ELR (cell line): Measurements from ENCODE around the gene WDR75.
"Not testable (repeated sequence)": the region's sequence is repeated elsewhere in the genome, so short reads cannot be mapped to it uniquely, and the experiment has no call there.

ENCODE experiments used
- DNase-seq: peaks from one replicate; pipeline ENCODE4 v3.0.0-alpha.2; 2015; ENCODE audit warnings: low read depth

Gene WDR75

DNA sequence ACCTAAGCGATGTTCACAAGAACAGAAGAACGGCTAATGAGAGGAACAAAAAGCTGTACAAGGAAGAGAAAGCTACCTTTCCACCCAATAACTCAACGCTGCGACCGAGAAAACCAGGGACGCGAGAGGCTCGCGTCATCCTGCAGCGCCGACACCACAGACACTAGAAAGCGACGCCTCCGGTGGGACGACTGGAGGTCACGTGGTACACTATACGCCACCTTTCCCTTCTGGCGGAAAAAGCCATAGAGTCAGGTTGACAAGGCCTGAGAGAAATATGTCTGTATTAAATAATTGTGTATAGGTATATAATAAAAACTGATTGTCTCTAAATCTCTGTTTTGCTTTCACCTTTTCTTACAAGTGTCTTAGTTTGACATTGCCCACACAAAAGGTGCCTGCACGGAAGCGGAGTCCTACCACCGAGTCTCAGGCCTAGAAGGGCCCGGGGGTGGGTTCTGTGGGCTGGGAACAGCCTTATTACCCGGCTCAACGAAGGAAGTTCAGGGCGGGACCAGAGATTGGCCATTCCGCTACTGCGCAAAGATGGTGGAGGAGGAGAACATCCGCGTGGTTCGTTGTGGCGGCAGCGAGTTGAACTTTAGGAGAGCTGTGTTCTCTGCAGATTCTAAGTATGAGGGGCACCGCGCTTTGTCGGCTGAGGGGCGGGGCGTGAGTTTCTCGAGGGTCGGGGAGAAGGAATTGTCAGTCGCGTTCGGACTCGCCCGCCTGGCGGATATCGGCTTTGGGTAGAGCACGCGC, at the start of gene WDR75:
Gene WDR75, plus strand, starts transcription at position 528 of the 762 bp plus-strand sequence. Its CDS starts 19 bp downstream, at position 547.
- peak; percentile 96 for DNase-seq

DNA sequence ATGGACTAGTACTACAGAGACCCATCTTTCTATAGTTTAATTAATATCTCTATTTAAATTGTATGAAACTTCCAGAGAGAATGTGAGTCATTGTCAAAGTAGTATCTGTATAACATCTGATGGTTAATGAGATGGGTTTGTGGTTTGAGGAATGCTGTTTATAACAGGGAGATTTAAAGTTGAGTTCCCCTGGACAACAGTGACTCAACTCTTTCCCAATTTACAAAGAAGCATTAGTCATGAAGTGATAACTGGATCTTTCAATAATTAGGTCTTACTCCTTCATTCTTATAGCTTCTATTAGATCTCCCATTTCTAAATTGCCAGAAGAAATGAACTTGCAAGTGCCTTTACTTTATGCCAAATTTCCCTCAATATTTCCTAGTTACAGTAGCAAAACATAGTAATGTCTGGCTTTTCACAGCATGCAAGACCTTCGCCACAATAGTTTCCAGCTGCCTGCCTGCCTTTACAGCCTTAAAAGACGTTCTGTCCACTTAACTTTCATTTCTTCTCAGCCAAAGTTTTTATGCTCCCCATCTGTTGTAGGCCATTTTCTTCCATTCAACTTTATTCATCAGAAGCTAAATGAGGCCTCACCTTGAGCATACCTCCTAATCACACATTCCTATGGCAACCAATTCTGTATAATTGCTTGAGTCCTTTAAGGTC, 47.7 kb upstream of the WDR75 start:
- DNase-seq, result peak; percentile 98

DNA sequence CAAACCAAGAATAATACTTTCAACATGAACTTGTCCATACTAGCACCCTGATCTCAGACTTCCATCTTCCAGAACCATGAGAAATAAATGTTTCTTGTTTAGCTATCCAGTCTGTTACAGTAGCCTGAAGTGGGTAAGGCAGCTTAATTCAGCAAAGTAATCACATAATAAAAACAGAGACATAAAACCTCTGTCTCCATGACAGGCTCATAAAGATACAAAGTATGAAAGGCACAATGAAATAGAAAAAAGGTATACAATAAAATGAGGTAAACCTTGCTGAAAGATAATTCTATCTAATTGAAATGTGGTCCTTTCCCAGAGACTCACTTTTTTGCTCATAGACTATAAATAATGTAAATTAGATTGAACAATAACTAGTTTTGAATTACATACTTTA, 46.7 kb upstream of the WDR75 start:
- no peak for DNase-seq

DNA sequence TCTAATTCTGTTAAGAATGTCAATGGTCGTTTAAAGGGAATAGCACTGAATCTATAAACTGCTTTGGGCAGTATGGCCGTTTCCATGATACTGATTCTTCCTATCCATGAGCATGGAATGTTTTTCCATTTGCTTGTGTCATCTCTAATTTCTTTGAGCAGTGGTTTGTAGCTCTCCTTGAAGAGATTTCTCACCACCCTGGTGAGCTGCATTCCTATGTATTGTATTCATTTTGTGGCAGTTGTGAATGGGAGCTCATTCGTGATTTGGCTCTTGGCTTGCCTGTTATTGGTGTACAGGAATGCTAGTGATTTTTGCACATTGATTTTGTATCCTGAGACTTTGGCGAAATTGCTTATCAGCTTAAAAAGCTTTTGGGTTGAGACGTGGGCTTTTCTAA, 38.3 kb upstream of the WDR75 start:
- peak; percentile 74 for DNase-seq

DNA sequence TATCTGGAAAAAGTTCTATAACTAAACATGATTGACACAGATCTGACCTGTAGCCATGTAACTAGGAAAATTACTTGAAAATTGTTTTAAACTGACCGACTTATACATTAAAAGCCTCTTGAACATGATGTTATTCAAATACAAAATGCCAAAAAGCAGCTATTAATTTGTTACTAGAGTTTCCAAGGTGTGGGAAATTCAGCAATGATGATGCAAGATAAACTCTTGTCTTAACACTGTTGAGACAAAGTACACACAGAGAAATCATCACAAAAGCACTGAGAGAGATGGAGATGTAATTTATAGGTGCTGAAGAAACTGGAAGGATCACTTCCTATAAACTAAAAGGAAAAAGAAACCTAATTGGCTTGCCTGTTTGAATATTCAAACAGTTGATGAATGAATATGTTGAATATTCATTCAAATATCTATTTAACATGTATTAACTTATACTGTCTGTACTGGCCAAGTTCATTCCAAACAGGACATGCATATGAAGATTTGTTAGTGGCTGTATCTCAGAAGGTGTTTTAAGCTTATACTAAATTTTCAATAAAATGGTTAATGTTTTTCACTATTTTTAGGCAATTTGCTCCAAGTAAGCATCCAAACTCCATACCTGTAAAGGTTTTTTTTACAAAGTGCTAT, 34.6 kb upstream of the WDR75 start:
- no peak for DNase-seq

DNA sequence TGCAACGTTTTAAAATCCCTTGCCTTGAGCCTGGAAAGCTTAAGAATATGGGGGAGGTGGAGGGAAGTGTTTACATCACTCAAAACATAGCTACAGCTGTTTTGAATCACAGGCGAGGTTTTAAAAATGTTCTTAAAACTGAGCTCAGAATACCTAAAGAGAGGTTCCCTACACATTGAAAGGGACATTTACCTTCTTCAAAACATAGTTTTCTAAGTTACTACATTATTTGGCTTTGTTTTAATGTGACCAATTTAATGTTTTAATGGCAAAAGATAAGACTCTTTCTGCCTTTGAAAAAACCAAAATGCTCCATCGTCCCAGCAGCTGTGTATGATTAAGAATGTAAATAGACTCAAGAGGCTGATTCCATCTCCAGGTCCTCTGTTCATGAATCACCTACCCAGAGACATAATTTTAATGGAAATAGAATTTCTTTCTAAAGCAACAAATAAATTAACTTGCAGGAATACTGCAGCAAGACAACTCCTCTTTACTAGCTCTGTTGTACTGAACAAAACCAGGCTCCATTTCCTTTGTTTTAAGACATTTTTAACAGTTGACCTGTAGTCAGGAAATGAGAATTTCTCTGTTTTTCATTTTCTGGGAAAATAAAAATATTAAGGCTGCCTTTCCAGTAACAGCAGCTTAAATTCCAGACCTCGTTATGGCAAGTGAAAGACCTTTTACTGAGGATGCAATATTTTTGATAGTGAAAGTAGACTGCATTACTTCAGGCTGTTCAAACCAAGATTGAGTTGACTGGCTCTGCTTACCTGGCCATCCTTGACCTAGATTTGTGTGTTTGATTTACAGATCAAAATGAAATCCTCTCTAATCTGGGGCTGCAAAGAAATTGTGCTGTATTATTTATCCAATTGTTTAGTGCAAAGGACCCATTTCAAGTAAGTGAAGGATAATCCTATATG, 33.7 kb upstream of the WDR75 start:
- peak; percentile 71 for DNase-seq

DNA sequence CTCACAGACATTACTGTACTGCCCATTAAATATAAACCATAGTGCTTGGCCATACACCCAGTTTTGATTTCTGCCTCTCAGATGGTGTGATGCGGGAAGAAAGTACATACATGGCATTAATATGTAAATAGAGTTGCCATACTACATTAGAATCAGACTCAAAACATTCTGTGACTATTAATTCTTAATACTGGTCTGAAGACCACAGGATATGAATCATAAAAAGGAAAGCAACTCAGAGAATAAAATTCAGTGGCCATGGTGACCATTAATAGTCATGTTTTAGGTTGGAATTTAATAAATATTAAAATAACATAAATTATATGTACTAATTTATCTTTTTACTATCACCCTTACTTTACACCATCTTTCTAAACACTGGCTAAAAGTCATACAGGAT, 33.0 kb upstream of the WDR75 start:
- DNase-seq, result peak; percentile 61

DNA sequence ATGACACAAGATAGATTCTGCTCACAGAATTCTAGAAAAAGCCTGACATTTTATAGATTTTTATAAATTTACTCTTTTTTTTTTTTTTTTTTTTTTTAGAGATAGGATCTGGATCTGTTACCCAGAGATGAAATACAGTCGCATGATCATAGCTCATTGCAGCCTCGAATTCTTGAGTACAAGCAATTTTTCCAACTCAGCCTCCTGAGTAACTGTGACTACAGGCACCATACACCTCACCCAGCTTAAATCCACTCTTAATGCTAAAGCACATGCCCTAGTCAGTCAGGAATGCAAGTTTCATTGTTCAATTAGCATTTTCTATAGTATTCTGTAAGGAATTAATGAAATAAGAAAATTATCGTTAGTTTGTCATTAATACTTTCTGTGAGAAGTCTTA, 32.1 kb upstream of the WDR75 start:
- DNase-seq, result peak; percentile 51

DNA sequence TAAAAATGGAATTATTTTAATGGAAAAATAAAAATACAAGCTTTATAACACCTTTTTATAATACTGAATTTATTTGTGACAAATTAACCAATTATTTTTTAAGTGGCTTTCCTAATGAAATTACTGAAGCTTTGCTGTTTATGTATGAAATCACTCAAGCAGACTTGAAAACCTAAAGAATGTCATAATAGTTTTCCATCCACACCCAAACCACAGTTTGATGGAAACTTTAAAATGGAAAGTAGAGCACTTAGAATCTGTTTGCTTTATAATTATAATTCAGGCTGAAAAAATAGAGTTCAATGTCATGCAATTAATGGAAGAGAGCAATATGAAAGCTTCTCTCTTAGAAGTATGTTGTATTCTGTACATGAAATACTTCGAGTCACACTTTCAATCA, 31.6 kb upstream of the WDR75 start:
- DNase-seq, result no peak

DNA sequence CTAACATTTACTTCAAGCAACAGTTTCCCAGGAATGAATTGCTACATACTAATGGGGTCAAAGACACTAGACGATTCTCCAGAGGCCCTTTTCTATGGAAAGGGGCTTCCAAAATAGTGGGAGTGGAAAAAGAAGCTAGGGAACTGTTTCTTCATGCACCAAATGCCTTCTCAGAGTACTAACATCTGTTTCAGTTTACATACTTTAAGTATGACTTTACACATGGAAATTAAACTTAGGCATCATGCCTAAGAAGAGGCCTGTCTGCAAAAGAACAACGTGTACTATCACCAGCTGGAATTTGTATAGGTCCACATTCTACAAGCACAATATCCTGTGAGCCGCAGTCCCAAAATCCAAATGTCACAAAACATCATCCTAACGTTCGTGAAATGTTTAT, 29.4 kb upstream of the WDR75 start:
- peak; percentile 87 for DNase-seq

DNA sequence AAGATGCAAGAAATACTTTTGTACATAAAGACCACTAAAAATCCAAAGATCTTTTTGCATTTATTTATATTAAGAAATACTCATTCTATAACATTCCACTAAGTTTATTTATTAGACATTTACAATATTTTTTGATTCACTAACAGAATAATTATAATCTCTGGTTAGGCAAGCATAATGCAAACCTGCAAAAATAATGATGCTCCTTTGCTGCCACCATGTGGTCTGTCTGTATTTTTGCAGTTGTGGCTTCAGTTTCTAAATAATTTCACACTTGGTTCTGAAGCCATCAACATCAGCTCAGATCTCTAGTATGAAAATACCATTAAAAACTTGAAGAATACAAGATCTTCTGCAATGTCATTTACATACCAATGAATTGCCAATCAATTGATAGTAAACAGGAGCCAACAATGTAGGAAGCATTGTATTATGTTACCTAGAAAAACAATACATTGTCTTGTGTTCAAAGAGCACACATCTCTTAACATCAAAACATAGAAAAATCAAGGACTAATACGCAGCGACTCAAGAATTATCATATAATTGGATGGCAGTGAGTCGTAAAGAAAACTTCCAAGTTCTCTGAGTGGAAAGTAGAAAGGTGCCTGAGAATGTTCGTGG, 28.8 kb upstream of the WDR75 start:
- peak; percentile 69 for DNase-seq

DNA sequence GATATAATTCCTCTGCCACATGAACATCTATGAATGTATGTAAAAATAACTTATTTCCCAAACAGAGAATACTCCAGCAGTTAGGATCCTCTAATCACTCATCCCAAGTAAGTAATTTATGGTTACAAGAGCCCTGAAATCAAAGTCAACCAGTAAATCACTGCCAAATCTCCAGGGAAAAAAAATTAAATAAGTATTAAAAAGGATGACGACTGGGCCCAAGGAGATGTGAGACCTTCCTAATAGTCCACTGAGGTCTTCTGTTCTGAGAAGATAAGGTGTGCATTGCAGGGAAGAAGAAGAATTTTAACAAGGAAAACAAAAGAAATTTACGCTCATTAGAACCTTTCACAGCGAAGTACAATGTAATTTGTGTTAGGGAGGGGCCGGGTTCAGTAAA, 28.0 kb upstream of the WDR75 start:
- DNase-seq, result no peak

DNA sequence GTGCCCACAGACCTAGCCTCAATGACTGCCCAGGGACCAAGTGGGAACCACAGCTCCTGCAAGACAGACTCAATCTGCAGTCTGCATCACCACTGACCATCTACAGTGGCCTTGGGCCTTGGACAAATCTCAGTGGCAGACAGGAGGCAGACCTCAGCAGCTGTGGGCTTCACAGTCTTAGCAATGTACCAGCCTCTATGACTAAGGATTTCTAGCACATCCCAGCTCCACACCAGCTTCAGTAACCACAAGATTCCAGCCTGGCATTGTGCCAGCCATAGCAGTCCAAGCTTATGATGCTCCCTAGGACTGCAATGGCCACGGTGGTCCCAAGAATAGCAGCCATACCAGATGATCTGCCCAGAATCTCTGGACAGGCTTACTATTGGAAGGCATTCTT, 19.6 kb upstream of the WDR75 start:
- peak; percentile 85 for DNase-seq

DNA sequence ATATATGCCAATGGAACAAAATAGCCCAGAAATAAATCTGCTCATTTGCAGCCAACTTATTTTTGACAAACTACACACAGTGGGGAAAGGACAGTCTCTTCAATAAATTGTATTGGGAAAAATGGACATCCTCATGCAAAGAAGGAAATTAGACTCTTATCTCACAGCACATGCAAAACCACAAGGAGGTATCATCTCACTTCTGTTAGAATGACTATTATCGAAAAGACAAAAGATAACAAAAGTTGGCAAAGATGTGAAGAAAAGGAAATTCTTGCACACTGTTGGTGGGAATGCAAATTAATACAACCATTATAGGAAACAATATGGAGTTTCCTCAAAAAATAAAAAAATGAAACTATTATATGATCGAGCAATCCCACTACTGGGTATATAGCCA, 16.3 kb upstream of the WDR75 start:
- no peak for DNase-seq

DNA sequence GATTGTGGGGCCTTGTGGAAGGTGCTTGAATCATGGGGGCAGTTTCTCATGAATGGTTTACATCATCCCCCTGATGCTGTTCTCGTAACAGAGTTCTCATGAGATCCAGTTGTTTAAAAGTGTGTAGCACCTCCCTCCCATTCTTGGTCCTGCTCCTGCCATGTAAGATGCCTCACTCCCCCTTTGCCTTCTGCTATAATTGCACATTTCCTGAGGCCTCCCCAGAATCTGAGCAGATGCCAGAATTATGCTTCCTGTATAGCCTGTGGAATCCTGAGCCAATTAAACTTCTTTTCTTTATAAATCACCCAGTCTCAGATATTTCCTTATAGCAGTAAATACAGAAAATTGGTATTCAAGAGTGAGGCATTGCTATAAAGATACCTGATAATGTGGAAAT, 15.6 kb upstream of the WDR75 start:
- no peak for DNase-seq

DNA sequence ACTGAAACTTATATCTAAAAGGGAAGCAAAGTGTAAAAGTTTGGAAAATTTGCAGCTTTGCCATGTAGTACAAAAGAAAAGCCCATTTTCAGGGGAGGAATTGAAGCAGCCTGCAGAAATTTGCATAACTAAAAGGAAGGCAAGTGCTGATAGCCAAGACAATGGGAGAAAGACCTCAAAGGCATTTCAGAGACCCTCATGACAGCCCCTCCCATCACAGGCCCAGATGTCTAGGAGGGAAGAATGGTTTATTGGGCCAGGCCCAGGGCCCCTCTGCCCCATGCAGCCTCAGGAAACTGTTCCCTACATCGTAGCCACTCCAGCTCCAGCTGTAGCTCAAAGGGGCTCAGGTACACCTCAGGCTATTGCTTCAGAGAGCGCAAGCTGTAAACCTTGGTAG, 14.4 kb upstream of the WDR75 start:
- DNase-seq, result no peak

DNA sequence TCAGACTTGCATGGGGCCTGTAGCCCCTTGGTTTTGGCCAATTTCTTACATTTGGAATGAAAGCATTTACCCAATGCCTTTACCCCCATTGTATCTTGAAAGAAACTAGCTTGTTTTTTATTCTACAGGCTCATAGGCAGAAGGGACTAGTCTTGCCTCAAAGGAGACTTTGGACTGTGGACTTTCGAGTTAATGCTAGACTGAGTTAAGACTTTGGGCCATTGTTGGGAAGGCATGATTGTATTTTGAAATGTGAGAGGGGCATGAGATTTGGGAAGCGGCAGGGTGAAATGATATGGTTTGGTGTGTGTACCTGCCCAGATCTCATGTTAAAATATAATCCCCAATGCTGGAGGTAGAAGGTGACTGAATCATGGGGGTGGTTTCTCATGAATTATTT, 13.4 kb upstream of the WDR75 start:
- no peak for DNase-seq

DNA sequence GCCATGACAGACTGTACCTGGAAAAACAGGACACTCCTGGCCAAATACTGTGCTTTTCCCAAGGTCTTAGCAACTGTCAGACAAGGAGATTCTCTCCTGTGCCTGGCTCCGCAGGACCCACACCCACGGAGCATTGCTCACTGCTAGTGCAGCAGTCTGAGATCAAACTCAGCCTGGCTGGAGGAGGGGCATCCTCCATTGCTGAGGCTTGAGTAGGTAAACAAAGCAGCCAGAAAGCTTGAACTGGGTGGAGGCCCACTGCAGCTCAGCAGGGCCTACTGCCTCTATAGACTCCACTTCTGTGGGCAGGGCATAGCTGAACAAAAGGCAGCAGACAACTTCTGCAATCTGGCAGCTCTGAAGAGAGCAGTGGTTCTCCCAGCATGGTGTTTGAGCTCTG, 10.8 kb upstream of the WDR75 start:
- DNase-seq, result not testable (repeated sequence)

DNA sequence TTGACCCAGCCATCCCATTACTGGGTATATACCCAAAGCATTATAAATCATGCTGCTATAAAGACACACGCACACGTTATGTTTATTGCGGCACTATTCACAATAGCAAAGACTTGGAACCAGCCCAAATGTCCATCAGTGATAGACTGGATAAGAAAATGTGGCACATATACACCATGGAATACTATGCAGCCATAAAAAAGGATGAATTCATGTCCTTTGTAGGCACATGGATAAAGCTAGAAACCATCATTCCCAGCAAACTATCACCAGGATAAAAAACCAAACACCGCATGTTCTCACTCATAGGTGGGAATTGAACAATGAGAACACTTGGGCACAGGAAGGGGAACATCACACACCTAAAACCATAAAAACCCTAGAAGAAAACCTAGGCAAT, 5.5 kb upstream of the WDR75 start:
- not testable (repeated sequence) for DNase-seq

DNA sequence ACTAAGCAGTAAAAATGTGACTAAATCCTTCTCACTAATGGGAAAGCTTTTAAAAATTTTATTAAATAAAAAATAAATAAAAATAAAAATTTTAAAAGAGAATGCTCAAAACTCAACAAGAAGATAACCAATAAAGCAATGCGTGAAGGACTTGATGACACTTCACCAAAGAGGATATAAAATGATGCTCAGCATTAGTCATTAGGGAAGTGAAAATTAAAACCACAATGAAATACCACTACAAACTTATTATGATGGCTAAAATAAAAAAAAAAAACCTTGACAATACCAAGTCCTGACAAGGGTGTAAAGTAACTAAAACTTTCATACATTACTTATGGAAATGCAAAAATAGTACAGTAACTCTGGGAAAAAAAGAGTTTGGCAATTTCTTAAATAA, 3.3 kb upstream of the WDR75 start:
- no peak for DNase-seq

DNA sequence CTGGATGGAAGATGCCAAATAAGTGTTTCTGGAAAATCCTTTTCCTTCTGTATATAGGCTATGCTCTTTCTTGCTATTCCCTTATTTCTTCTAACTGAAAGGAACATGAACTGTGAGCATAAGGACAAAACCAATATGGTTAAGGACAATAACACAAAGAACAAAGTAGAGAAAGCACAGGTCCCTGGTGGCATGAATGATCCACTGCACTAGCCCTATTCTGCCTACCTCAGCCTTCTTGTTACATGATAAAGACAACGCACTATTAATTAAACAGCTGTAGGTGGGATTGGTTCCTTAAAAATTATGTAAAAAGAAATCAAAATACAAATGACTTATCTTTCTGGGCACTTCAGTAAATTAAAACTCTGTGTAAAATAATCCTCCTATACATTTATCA, 1.9 kb upstream of the WDR75 start:
- DNase-seq, result peak; percentile 34

DNA sequence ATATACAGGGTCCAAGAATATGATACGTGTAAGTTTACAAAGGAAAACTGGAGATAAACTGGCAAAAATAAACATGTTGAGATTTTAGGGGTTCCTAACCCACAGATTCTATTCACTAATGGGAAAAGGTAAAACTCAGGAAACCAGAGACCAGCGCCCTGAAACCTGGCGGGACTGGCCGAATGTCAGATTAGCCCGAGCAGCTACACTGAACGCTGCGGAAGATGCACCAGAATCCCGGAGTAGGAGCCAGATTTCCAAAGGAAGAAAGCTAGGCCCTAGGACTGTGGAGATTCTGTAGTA, 679 bp upstream of the WDR75 start:
- no peak for DNase-seq
